Astrocyte of the cerebellum (primary cell): ENCODE measurements around the gene AFF2.

Source experiments
- DNase-seq: peaks from one replicate; pipeline ENCODE4 v3.0.0-alpha.2; 2011; ENCODE audit warnings: low read depth
- H3K4me3 ChIP-seq: 2 replicates; pipeline ENCODE4 v1.5.1; 2011; ENCODE audit warnings: mild to moderate bottlenecking, low read depth, low read length, moderate library complexity
- CTCF ChIP-seq: IDR thresholded peaks from 2 replicates; pipeline ENCODE4 v1.5.1; 2012; ENCODE audit warnings: low read length, low read depth, moderate library complexity, mild to moderate bottlenecking; ENCODE audit errors: missing control alignments
- in situ Hi-C: cut with HindIII; loops from 2 replicates; pipeline ENCODE4 v1.10.0; 2017; ENCODE audit warnings: low sequenced_read_pairs

Gene AFF2

GRCh38 chrX:148492057-148492456, 8.4 kb upstream of the AFF2 start:
- H3K4me3 ChIP-seq: no peak overlapping the region
- DNase-seq: no peak
- no peak for TF ChIP-seq CTCF
- in situ Hi-C loops: no loop called here

DNA sequence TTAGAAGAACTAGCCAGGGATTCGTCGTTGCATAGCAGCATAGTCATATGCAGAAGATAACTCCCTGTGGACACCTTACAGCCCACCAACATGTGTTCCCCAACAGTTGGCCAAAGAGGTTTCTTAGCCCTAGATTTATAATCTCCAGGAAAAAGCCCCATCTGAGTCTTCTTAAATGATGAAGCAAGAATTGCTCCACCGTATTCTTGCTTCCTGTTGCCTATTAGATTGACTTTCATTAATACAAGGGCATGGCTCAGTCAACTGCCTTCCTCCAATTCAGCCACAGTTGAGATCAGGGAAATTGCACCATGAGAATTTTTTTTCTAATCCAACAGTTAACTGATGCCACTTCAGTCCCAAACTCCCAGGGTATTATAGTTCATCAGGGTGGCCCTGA, 5.2 kb upstream of the AFF2 start:
- no peak overlapping the region for H3K4me3 ChIP-seq
- no peak for TF ChIP-seq CTCF
- DNase-seq: no peak
- in situ Hi-C loops: no loop called here

DNA sequence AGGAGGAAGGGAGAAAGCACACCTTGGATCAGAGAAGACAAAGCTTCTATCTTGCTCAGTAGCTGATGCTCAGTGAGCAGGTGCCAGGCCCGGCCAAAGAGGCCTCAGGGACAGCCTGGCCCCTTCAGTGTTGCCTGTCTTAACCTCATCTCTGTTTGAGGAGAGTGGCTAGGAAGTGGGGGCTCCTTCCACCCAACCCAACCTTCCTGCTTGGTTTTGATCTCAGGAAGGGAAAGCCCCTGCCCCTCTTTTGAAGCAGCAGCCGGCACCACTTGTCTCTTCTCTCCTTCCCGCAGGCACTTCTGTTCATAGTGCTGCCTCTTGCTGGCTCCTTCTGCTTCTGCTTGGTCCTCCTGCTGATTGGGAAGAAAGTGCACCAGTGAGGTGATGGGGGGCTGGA, 2.4 kb upstream of the AFF2 start:
- in situ Hi-C loops: no loop called here
- no peak for DNase-seq

DNA sequence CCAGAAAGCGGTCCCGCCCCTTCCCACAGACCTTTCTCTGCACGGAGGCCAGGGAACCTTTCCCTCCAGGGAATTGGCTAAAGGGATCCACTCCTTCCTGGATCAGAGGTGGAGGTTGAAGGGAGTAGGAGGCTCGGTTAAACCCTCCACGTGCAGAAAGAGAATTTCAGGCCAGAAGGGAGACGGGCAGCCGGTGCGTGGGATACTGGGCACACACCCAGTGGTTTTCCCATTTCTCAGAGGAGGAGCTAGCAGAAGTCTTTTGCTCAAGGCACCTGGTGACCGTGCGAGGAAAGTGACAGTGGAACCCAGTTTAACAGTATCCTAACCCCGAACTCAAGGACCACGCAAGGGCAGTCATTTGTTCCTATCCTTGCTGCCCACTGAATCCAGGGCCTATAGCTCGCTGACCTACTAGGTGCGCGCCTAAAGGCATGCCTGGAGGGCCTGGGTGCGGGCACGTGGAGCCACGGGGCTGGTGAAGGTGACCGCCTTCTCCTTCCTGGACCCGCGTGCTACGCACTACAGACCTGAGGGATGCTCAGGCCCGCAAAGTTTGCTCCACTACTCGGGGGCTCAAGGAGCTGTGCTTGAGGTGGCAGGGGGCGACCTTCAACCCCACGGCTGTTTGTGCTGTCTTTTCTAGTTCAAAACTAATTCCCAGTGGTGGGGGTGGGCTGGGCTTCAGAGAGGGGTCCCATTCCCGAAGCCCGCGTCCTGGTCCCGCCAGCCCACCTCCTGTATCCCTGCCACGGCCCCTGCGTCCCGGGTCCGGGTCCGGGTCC, 587 bp upstream of the AFF2 start:
- DNase-seq: no peak
- H3K4me3 ChIP-seq: peak overlapping the region; percentile 34
- in situ Hi-C loops: no loop called here
- no peak for TF ChIP-seq CTCF

More for the DNA sequence above, 2.4 kb upstream of the AFF2 start:
- no peak for TF ChIP-seq CTCF
- no peak overlapping the region for H3K4me3 ChIP-seq

DNA sequence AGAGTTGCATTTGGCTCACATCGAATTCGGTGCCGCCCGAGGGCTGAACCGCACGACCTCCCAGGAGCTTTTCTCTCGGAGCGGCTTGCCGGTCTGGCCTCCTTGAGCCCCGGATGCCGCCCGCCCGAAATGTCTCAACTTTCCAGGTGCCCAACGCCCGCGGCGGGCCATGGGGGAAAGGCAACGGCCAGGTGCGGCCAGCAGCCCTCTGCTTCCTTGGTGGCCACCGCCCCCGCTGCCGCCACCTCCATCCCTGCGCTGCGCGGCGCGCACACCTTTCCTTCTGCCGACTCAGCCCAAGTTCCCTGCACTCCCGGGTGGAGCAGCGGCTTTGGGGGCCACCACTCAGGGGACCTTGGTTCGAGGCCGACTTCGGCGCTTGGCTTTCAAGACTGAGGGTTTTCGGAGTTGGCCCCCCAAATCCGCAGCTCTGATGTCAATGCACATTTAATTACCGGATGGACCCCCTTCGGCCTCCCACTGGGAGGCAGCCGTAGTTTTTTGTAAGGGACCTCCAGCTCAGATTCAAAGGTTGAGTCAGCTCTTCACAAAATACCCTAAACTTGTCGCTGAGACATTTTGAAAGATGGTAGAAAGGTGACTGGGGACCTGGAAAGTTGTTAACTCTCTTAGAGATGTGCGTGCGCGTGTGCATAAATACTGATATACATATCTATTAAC, 1.1 kb downstream of the AFF2 start:
- in situ Hi-C loops: no loop called here
- H3K4me3 ChIP-seq: peak overlapping the region; percentile 51
- no peak for DNase-seq
- no peak for TF ChIP-seq CTCF

DNA sequence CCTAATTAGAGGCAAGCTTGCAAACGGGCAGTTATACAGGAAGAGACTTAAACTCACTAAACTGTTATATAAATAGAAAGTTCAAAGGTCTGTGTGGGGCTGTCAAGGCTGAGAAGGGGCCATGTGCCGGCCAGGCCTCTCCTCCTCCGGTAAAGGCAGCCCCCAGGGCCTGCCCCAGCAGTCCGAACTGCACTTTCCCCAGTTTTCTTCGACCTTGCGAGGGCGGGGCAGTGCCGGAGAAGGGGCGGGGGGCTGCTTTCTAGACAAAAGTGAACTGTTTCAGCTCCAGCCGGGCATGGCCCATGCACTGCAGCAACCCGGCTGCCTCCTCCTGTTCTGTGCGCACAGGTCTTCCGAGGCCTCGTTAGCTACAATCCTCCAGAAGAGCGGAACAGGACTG, 4.1 kb downstream of the AFF2 start:
- in situ Hi-C loops: no loop called here
- no peak overlapping the region for H3K4me3 ChIP-seq
- TF ChIP-seq CTCF: no peak
- DNase-seq: no peak
